ENCODE data around the gene ITGB8. TPM values are rescaled to one million over a fixed set of nuclear protein-coding genes. Genes with fewer than 3 reads are reported as not detected.

Gene ITGB8
- total RNA-seq, 2 donors from 2014 or later: 22.1 to 38.6 TPM

DNA sequence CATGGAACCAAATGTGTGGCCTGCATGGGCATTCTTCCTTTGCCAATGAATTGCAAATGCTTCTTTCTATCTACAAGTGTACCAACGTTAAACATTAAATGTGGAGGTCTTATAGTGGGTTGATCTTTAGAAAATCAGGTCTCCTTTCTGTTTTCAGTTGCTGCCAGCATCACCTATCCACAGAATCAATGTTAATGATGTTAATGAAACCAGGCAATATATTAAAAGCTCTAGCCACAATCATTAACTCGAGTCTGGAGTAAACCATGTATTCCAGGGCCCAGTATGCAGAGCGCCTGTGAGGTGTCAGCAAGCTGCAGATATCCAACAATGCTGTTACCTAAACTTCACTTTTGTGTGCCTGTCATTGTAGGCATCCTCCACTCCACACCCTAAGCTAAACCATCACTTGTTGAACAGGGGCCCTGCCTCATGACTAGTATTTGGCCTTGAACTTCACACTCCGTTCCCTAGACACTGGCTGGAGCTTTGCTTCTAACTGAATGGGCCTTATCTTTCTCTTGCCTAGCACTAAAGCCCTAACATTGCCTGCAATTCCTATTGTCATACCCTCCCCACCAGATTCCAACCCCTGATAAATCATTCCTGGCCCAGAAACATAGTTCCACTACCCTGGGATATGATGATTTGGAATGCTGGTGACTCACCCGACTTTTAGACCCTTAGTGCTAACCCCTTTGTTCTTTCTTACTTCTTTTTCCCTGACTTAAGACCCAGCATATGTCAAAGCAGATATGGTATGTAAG, 24.3 kb upstream of the ITGB8 start:
- intact Hi-C loops (cut with DNase I): no loop called here
- no peaks in the 10 kb centered on the region for H3K27me3 ChIP-seq
- H3K36me3 ChIP-seq (replicated peaks in 1 of 2; ENCODE audit: insufficient read depth in 1 of 2, low read depth in 2 of 2): no peaks in the 10 kb centered on the region
- no peaks in the 10 kb centered on the region for H3K9me3 ChIP-seq
- ATAC-seq: no peak
- no peaks in the 10 kb centered on the region for H3K4me1 ChIP-seq
- no peak for TF ChIP-seq POLR2A (IDR thresholded peaks at IDR 0.05)
- TF ChIP-seq, protein P1, sequence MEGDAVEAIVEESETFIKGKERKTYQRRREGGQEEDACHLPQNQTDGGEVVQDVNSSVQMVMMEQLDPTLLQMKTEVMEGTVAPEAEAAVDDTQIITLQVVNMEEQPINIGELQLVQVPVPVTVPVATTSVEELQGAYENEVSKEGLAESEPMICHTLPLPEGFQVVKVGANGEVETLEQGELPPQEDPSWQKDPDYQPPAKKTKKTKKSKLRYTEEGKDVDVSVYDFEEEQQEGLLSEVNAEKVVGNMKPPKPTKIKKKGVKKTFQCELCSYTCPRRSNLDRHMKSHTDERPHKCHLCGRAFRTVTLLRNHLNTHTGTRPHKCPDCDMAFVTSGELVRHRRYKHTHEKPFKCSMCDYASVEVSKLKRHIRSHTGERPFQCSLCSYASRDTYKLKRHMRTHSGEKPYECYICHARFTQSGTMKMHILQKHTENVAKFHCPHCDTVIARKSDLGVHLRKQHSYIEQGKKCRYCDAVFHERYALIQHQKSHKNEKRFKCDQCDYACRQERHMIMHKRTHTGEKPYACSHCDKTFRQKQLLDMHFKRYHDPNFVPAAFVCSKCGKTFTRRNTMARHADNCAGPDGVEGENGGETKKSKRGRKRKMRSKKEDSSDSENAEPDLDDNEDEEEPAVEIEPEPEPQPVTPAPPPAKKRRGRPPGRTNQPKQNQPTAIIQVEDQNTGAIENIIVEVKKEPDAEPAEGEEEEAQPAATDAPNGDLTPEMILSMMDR (IDR thresholded peaks at IDR 0.05): no peak
- no peak for DNase-seq
- no peak overlapping the region for H3K27ac ChIP-seq
- WGBS, 2 donors: 66 to 67% methylated on average over 5 of the region's 5 CpGs
- no peak overlapping the region for H3K4me3 ChIP-seq

DNA sequence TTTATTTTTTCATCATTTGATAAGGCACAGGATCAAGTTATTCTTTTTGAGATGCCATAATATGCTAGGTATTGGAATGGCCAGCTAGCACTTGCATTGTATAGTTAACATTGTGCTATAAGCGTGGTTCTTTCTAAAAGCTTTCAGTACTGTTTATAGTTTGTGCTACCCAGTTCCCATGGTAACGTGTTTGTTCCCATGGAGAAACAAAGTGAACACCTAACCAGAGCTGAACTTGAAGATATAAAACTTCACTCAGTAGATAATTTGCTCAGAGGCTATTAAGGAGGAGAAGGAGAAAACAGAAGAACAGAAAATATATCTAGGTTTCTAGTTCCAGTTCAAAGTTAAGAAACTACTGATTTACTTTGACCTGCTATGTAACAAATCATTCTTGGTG, 23.6 kb upstream of the ITGB8 start:
- 64 to 66% methylated on average over 2 of the region's 2 CpGs for WGBS, 2 donors
- Histone ChIP-seq H3K36me3 (replicated peaks in 1 of 2; ENCODE audit: insufficient read depth in 1 of 2, low read depth in 2 of 2) (no peaks in the 10 kb centered on the region), H3K4me1 (no peaks in the 10 kb centered on the region), H3K9me3 (no peaks in the 10 kb centered on the region), H3K27me3 (no peaks in the 10 kb centered on the region), H3K4me3 (no peak overlapping the region), H3K27ac (no peak overlapping the region)
- intact Hi-C loops (cut with DNase I): no loop called here
- DNase-seq (no peak), ATAC-seq (peak; percentile 82)
- no peak for TF ChIP-seq POLR2A (IDR thresholded peaks at IDR 0.05)
- TF ChIP-seq, protein P1 (IDR thresholded peaks at IDR 0.05): no peak

DNA sequence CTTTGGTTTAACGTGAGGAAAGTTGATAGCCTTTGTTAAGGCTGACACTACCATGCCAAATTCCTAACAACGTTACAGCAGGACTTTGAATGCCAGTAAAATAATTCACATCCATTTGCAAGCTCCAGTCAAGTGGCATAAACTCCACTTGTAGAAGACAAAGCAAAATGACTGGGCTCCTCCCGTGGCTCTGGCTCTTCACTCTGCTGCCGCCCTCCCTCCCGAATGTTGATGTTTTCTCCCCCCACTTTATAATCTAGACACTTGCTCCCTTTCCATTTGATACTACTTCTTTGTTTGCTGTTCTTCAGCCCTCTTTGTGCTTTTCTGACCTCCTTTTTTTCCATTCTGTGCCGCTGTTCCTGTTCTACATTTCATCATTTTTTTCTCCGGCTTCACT, 22.8 kb upstream of the ITGB8 start:
- 75 to 82% methylated on average over 7 of the region's 7 CpGs for WGBS, 2 donors
- intact Hi-C loops (cut with DNase I): no loop called here
- Histone ChIP-seq H3K36me3 (replicated peaks in 1 of 2; ENCODE audit: insufficient read depth in 1 of 2, low read depth in 2 of 2) (no peaks in the 10 kb centered on the region), H3K27me3 (no peaks in the 10 kb centered on the region), H3K4me3 (no peak overlapping the region), H3K9me3 (no peaks in the 10 kb centered on the region), H3K27ac (no peak overlapping the region), H3K4me1 (no peaks in the 10 kb centered on the region)
- no peak for ATAC-seq
- no peak for DNase-seq
- TF ChIP-seq, protein P1 (IDR thresholded peaks at IDR 0.05): no peak
- no peak for TF ChIP-seq POLR2A (IDR thresholded peaks at IDR 0.05)

GRCh38 chr7:20310301-20310700, 20.4 kb upstream of the ITGB8 start:
- intact Hi-C loops (cut with DNase I): no loop called here
- Histone ChIP-seq H3K4me1 (no peaks in the 10 kb centered on the region), H3K9me3 (no peaks in the 10 kb centered on the region), H3K4me3 (no peak overlapping the region), H3K27me3 (no peaks in the 10 kb centered on the region), H3K36me3 (replicated peaks in 1 of 2; ENCODE audit: insufficient read depth in 1 of 2, low read depth in 2 of 2) (no peaks in the 10 kb centered on the region), H3K27ac (no peak overlapping the region)
- ATAC-seq (no peak), DNase-seq (no peak)
- 72 to 79% methylated on average over 3 of the region's 3 CpGs for WGBS, 2 donors
- TF ChIP-seq, protein P1 (IDR thresholded peaks at IDR 0.05): no peak
- no peak for TF ChIP-seq POLR2A (IDR thresholded peaks at IDR 0.05)
